Activated B cell treated with CpG ODN at 0.5 μM for 24 hours (primary cell): Measurements from ENCODE around the gene CTXND1. TPM values are rescaled to one million over a fixed set of nuclear protein-coding genes. Genes with fewer than 3 reads are reported as not detected.

Experiments
- ATAC-seq: fragments of 200-7000 bp; cut with Tn5 transposase; one replicate; pipeline ENCODE4 v1.10.0; 2021; ENCODE audit warnings: low read depth, mild to moderate bottlenecking, moderate library complexity
- CTCF ChIA-PET: fragments of 350-600 bp; sonication (Branson Sonifier 250); formaldehyde crosslinking; loops from one replicate; lab custom pipeline; 2021; ENCODE audit warnings: antibody characterized with exemption; lab: Charles Lee
- POLR2A ChIA-PET: fragments of 350-600 bp; sonication (Branson Sonifier 250); formaldehyde crosslinking; loops from one replicate; lab custom pipeline; 2021; ENCODE audit warnings: antibody characterized with exemption; lab: Charles Lee
- DNase-seq: peaks from one replicate; pipeline ENCODE4 v3.0.0; 2022
- H3K27ac Mint-ChIP-seq: one replicate; pipeline ENCODE4 v1.8.0; 2020; ENCODE audit warnings: mixed read lengths
- H3K27me3 Mint-ChIP-seq: one replicate; pipeline ENCODE4 v1.8.0; 2021; ENCODE audit warnings: mixed read lengths
- H3K36me3 Mint-ChIP-seq: one replicate; pipeline ENCODE4 v1.8.0; 2021; ENCODE audit warnings: low read depth, mixed read lengths
- H3K4me1 Mint-ChIP-seq: one replicate; pipeline ENCODE4 v1.8.0; 2021; ENCODE audit warnings: mixed read lengths
- H3K4me3 Mint-ChIP-seq: one replicate; pipeline ENCODE4 v1.8.0; 2020; ENCODE audit warnings: mild to moderate bottlenecking, mixed read lengths
- H3K9me3 Mint-ChIP-seq: one replicate; pipeline ENCODE4 v1.8.0; 2020; ENCODE audit warnings: mixed read lengths
- CTCF ChIP-seq: fragments of 200-600 bp; IDR thresholded peaks from one replicate; pipeline ENCODE4 v1.8.0; 2022; ENCODE audit warnings: antibody characterized with exemption, mild to moderate bottlenecking
- intact Hi-C: fragments of 100-400 bp; cut with micrococcal nuclease; formaldehyde crosslinking; loops from one replicate; pipeline ENCODE4 v1.15.1; 2024
- total RNA-seq: library from RNA; stranded (reverse); gene quantifications from 2 replicates; pipeline ENCODE4 v1.2.3, GENCODE V29; 2022

The CTXND1 gene
- total RNA-seq, 1 donor from 2014 or later = not detected

GRCh38 chr15:80155001-80155377 lies 97.0 kb downstream of the CTXND1 start:
- Mint-ChIP-seq H3K36me3 (peaks cover 2% of the 10 kb centered on the region), H3K4me3 (no peak overlapping the region), H3K4me1 (peaks cover 25% of the 10 kb centered on the region), H3K27me3 (no peaks in the 10 kb centered on the region), H3K27ac (no peak overlapping the region), H3K9me3 (no peaks in the 10 kb centered on the region)
- POLR2A ChIA-PET = no interaction called here
- CTCF ChIA-PET = no interaction called here
- ATAC-seq (no peak), DNase-seq (no peak)
- intact Hi-C loops = no loop called here
- no peak for TF ChIP-seq CTCF

DNA sequence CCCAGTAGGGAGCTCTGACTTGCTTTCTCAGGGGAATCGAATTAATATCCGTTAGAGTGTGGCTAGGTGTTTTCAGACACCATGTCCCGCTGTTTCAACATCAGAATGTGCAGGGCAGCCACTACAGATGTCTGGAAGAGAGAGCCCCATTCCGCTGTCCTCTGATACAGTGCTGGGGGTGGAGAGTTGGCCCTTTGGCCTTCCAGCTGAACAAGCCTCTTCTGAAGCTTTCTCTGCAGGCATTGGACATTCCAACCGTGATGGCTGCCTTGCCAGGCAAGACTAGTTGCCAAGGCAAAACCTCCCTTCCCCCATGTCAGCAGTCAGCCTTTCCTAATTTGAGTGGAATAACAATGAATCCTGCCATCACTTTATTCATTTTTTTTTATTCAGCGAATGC lies 97.7 kb downstream of the CTXND1 start:
- POLR2A ChIA-PET = no interaction called here
- CTCF ChIA-PET = no interaction called here
- intact Hi-C loops = loop anchor here (5.0 kb wide), 2 partner anchors 137 to 1207 kb away; partner anchors contain the start of gene CTSH

GRCh38 chr15:80153900-80154299 lies 98.1 kb downstream of the CTXND1 start:
- no peak for ATAC-seq
- no peak for DNase-seq
- no peaks in the 10 kb centered on the region for H3K27me3 Mint-ChIP-seq
- no peaks in the 10 kb centered on the region for H3K9me3 Mint-ChIP-seq
- H3K27ac Mint-ChIP-seq = no peak overlapping the region
- intact Hi-C loops = loop anchor here (5.0 kb wide), 2 partner anchors 137 to 1207 kb away; partner anchors contain the start of gene CTSH
- ChIA-PET CTCF (no interaction called here), POLR2A (interaction anchor here (0.7 kb wide), 1 partner anchor 77 kb away, joined by 3 read pairs; no protein-coding TSS in a partner anchor)
- peaks cover 20% of the 10 kb centered on the region for H3K4me1 Mint-ChIP-seq
- H3K4me3 Mint-ChIP-seq = peak overlapping the region; percentile 86
- peaks cover 2% of the 10 kb centered on the region for H3K36me3 Mint-ChIP-seq
- no peak for TF ChIP-seq CTCF

More for the DNA sequence above, 97.7 kb downstream of the CTXND1 start:
- Mint-ChIP-seq H3K9me3 (no peaks in the 10 kb centered on the region), H3K27ac (no peak overlapping the region), H3K4me1 (peaks cover 21% of the 10 kb centered on the region), H3K27me3 (no peaks in the 10 kb centered on the region), H3K4me3 (peak overlapping the region; percentile 11), H3K36me3 (peaks cover 2% of the 10 kb centered on the region)
- no peak for TF ChIP-seq CTCF
- ATAC-seq (no peak), DNase-seq (no peak)

- Mint-ChIP-seq H3K27ac (peak within 1 kb of the TSS; percentile 68), H3K4me1 (peaks cover 15% of the 10 kb centered on the region), H3K36me3 (peaks cover 2% of the 10 kb centered on the region), H3K4me3 (peak within 1 kb of the TSS; percentile 86), H3K27me3 (no peaks in the 10 kb centered on the region), H3K9me3 (no peaks in the 10 kb centered on the region)
- intact Hi-C loops = loop anchor here (1.0 to 5.0 kb wide), 5 partner anchors 94 to 1206 kb away; partner anchors contain the start of genes CTSH and ZFAND6
- peak; percentile 62 for ATAC-seq
- CTCF ChIA-PET = no interaction called here
- POLR2A ChIA-PET = interaction anchor here (0.7 to 1.4 kb wide), 6 partner anchors 7 to 1592 kb away, joined by 3 to 5 read pairs (median 4); no protein-coding TSS in a partner anchor
- DNase-seq = peak; percentile 64
- no peak for TF ChIP-seq CTCF
Observed at GRCh38 chr15:80152896-80153876, 98.8 kb downstream of the CTXND1 start, which contains the start of gene FAH. TSS of gene FAH (plus strand) at chr15:80152999. CDS start at chr15:80153055, 56 bp downstream.
